Endothelial cell of umbilical vein (primary cell): ENCODE results near the gene ETAA1. TPM values are rescaled to one million over a fixed set of nuclear protein-coding genes. Genes with fewer than 3 reads are reported as not detected.

ENCODE experiments used
- BruUV-seq: library from RNA; stranded (reverse); fragments of 400-500 nt; replicated peaks from 2 replicates; lab custom pipeline; 2021; lab: Mats Ljungman, UMichigan
- CTCF ChIA-PET: fragments of 300-600, 350-600 bp; sonication (Branson Sonifier 250); formaldehyde crosslinking; loops from one replicate; lab custom pipeline; 2021; ENCODE audit warnings: antibody characterized with exemption, inconsistent platforms; lab: Charles Lee
- POLR2A ChIA-PET: fragments of 300-600, 350-600 bp; sonication (Branson Sonifier 250); formaldehyde crosslinking; loops from one replicate; lab custom pipeline; 2021; ENCODE audit warnings: antibody characterized with exemption, inconsistent platforms; lab: Charles Lee
- DNase-seq: peaks from one replicate; pipeline ENCODE4 v3.0.0-alpha.2; 2011; ENCODE audit warnings: low read depth, low spot score
- FAIRE-seq: peaks from 2 replicates; lab custom pipeline; 2011; peaks lifted over from hg19 to GRCh38; lab: Jason Lieb, UNC
- H2AFZ ChIP-seq: 2 replicates; pipeline ENCODE4 v1.6.0; 2012; ENCODE audit warnings: low read depth, low read length, control low read depth, inconsistent platforms
- H3K27ac ChIP-seq: 2 replicates; pipeline ENCODE4 v1.5.1; 2011; ENCODE audit warnings: low read depth, mild to moderate bottlenecking, control low read depth, low read length, moderate library complexity; ENCODE audit not compliant: insufficient read depth
- H3K27me3 ChIP-seq, 2 experiments: 2 replicates each; pipeline versions ENCODE4 v1.6.0 to v1.6.1; 2011; ENCODE audit warnings: low read length in 2 of 2, mixed read lengths in 1 of 2; ENCODE audit not compliant: control insufficient read depth in 2 of 2, insufficient read depth in 2 of 2
- H3K36me3 ChIP-seq, 2 experiments: 2 replicates in 1 of 2; 3 replicates in 1 of 2; pipeline ENCODE4 v1.5.1; 2011; ENCODE audit warnings: low read length in 2 of 2, mild to moderate bottlenecking in 1 of 2, moderate library complexity in 1 of 2; ENCODE audit not compliant: control insufficient read depth in 2 of 2, insufficient read depth in 2 of 2; ENCODE audit errors: extremely low read depth in 1 of 2
- H3K4me1 ChIP-seq: 3 replicates; pipeline ENCODE4 v1.5.1; 2011; ENCODE audit warnings: mild to moderate bottlenecking, low read length; ENCODE audit not compliant: control insufficient read depth, insufficient read depth; ENCODE audit errors: extremely low read depth
- H3K4me2 ChIP-seq: 2 replicates; pipeline ENCODE4 v1.6.1; 2011; ENCODE audit warnings: low read length, control low read depth, mixed read lengths; ENCODE audit not compliant: insufficient read depth
- H3K4me3 ChIP-seq, 3 experiments: fragments of 200-600 bp in 1 of 3; sonication (generic), shearing (Covaris generic) in 1 of 3; replicated peaks in 1 of 3; 2 replicates each; pipeline ENCODE4 v1.5.1; 2011 to 2016; ENCODE audit warnings: control low read depth in 3 of 3, low read length in 3 of 3, mild to moderate bottlenecking in 2 of 3, inconsistent platforms in 1 of 3, low read depth in 1 of 3, moderate library complexity in 1 of 3; ENCODE audit not compliant: insufficient read depth in 1 of 3
- H3K79me2 ChIP-seq: 2 replicates; pipeline ENCODE4 v1.6.0; 2012; ENCODE audit warnings: low read length, inconsistent platforms; ENCODE audit not compliant: control insufficient read depth, insufficient read depth
- H3K9ac ChIP-seq: replicated peaks from 2 replicates; pipeline ENCODE3; 2011; ENCODE audit warnings: low read length, control low read depth; ENCODE audit not compliant: insufficient read depth; ENCODE audit errors: extremely low read depth
- H3K9me1 ChIP-seq: replicated peaks from 3 replicates; pipeline ENCODE4 v1.6.0; 2011; ENCODE audit warnings: mild to moderate bottlenecking, low read length; ENCODE audit not compliant: control insufficient read depth, insufficient read depth; ENCODE audit errors: extremely low read depth
- H3K9me3 ChIP-seq: replicated peaks from 2 replicates; pipeline ENCODE4 v1.5.1; 2012; ENCODE audit warnings: low read length, inconsistent platforms; ENCODE audit not compliant: control insufficient read depth, insufficient read depth
- H4K20me1 ChIP-seq: replicated peaks from 2 replicates; pipeline ENCODE3; 2011; ENCODE audit warnings: mild to moderate bottlenecking, low read length; ENCODE audit not compliant: control insufficient read depth, insufficient read depth; ENCODE audit errors: extremely low read depth
- CTCF ChIP-seq, 2 donors: IDR thresholded peaks; 1 replicate in 1 of 2; 2 replicates in 1 of 2; pipeline ENCODE4 v1.5.1; 2011; ENCODE audit warnings: low read length in 2 of 2, mild to moderate bottlenecking in 2 of 2, moderate library complexity in 2 of 2, control low read depth in 1 of 2, inconsistent platforms in 1 of 2, low read depth in 1 of 2; ENCODE audit not compliant: insufficient read depth in 1 of 2; ENCODE audit errors: extremely low read depth in 1 of 2
- EZH2 ChIP-seq: IDR thresholded peaks from 2 replicates; pipeline ENCODE4 v1.6.1; 2012; ENCODE audit warnings: borderline replicate concordance, low read depth, mild to moderate bottlenecking, moderate library complexity, low read length, inconsistent platforms; ENCODE audit not compliant: severe bottlenecking
- FOS ChIP-seq: IDR thresholded peaks from 2 replicates; pipeline ENCODE4 v1.6.1; 2011; ENCODE audit warnings: mild to moderate bottlenecking, low read length, moderate library complexity, borderline replicate concordance; ENCODE audit not compliant: insufficient read depth
- GATA2 ChIP-seq: IDR thresholded peaks from 2 replicates; pipeline ENCODE4 v1.7.0; 2011; ENCODE audit warnings: low read depth, mild to moderate bottlenecking, moderate library complexity, mixed read lengths, low read length; ENCODE audit not compliant: insufficient read length, insufficient read depth
- JUN ChIP-seq: IDR thresholded peaks from 2 replicates; pipeline ENCODE4 v1.6.1; 2011; ENCODE audit warnings: borderline replicate concordance, low read depth; ENCODE audit not compliant: insufficient read length, insufficient read depth
- MYC ChIP-seq: IDR thresholded peaks from one replicate; pipeline ENCODE4 v1.6.1; 2011; ENCODE audit warnings: mild to moderate bottlenecking, low read depth, low read length
- POLR2A ChIP-seq: IDR thresholded peaks from 2 replicates; pipeline ENCODE4 v1.6.1; 2012; ENCODE audit warnings: low read depth, mild to moderate bottlenecking, control low read depth, low read length
- POLR2AphosphoS5 ChIP-seq: IDR thresholded peaks from 2 replicates; pipeline ENCODE4 v1.6.1; 2012; ENCODE audit warnings: low read depth, mild to moderate bottlenecking, control low read depth, low read length, moderate library complexity; ENCODE audit not compliant: insufficient read depth
- dilution Hi-C: fragments of 300-500 bp; cut with MboI; formaldehyde crosslinking; loops from one replicate; pipeline ENCODE4 v1.15.0; 2019; ENCODE audit warnings: low sequenced_read_pairs; ENCODE audit not compliant: extremely low pct_ligation_motif_present
- intact Hi-C: fragments of 100-400 bp; cut with micrococcal nuclease; formaldehyde crosslinking; loops from one replicate; pipeline ENCODE4 v1.10.0; 2022
- polyA plus RNA-seq, 4 experiments: library from polyadenylated mRNA; depleted of rRNA in 3 of 4; stranded (reverse) in 3 of 4; unstranded in 1 of 4; fragments of >200 nt; gene quantifications; 2 replicates each; pipeline versions ENCODE4 v1.2.1 to v1.2.3, GENCODE V29; 2011 to 2012; ENCODE audit warnings: missing spikeins in 1 of 4
- total RNA-seq: library from RNA; stranded (reverse); gene quantifications from 2 replicates; pipeline ENCODE4 v1.2.3, GENCODE V29; 2021
- TF ChIP-seq, protein P1 (sequence below): IDR thresholded peaks from 2 replicates; pipeline ENCODE4 v1.6.1; 2011; ENCODE audit not compliant: insufficient read depth, insufficient read length

ETAA1 gene
- total and polyA plus RNA-seq, 2 donors (not counting 3 experiments of a cell fraction or from before 2014, with no cell fraction given): 4.9 to 15.9 TPM

DNA sequence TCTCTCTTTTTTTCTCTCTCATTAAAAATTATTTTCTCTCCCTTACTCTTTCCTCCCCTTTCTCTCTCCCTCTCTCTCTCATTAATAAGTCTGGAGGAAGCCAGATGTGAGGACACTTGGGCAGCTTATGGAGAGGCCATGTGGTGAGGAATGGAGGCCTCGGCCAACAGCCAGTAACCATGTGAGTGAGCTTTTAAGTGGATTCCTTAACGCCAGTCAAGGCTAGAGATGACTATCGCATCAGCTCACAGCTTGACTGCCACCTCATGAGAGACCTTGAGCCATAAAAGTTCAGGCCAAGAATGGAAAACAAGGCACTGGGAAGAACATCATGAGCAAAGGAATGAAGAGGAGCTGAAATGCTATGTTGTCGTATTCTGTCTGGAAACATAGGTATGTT is 39.1 kb downstream of the ETAA1 start:
- Histone ChIP-seq H3K79me2 (no peaks in the 10 kb centered on the region), H3K27ac (no peak overlapping the region), H3K36me3 (no peaks in the 10 kb centered on the region), H3K9ac (no peak overlapping the region), H3K9me1 (no peaks in the 10 kb centered on the region), H2AFZ (no peak overlapping the region), H3K4me3 (no peak overlapping the region), H3K4me2 (no peak overlapping the region), H3K4me1 (no peaks in the 10 kb centered on the region), H4K20me1 (no peaks in the 10 kb centered on the region), H3K9me3 (no peaks in the 10 kb centered on the region), H3K27me3 (no peaks in the 10 kb centered on the region)
- DNase-seq: no peak
- no TSS peak for BruUV-seq
- POLR2A ChIA-PET: no interaction called here
- no peak for TF ChIP-seq FOS
- TF ChIP-seq JUN: no peak
- TF ChIP-seq, protein P1, sequence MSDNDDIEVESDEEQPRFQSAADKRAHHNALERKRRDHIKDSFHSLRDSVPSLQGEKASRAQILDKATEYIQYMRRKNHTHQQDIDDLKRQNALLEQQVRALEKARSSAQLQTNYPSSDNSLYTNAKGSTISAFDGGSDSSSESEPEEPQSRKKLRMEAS: no peak
- no peak for TF ChIP-seq GATA2
- no peak for TF ChIP-seq MYC
- TF ChIP-seq CTCF (IDR thresholded peaks at IDR 0.05; ENCODE audit: extremely low read depth in 1 of 2, insufficient read depth in 1 of 2, low read depth in 1 of 2, low read length in 2 of 2): no peak
- TF ChIP-seq POLR2A: no peak
- no peak for TF ChIP-seq POLR2AphosphoS5
- TF ChIP-seq EZH2: no peak
- dilution Hi-C loops: no loop called here
- intact Hi-C loops: no loop called here
- no peak for FAIRE-seq
- CTCF ChIA-PET: interaction anchor here (0.7 to 1.7 kb wide), 2 partner anchors 9 to 125 kb away, joined by 3 read pairs; no protein-coding TSS in a partner anchor
